NCI-H748 (cell line): ENCODE measurements around the gene GASK1A.

ENCODE experiments used
- DNase-seq: peaks from one replicate; lab custom pipeline; 2025; ENCODE audit not compliant: unreplicated experiment; lab: John Stamatoyannopoulos, UW

GASK1A gene

DNA sequence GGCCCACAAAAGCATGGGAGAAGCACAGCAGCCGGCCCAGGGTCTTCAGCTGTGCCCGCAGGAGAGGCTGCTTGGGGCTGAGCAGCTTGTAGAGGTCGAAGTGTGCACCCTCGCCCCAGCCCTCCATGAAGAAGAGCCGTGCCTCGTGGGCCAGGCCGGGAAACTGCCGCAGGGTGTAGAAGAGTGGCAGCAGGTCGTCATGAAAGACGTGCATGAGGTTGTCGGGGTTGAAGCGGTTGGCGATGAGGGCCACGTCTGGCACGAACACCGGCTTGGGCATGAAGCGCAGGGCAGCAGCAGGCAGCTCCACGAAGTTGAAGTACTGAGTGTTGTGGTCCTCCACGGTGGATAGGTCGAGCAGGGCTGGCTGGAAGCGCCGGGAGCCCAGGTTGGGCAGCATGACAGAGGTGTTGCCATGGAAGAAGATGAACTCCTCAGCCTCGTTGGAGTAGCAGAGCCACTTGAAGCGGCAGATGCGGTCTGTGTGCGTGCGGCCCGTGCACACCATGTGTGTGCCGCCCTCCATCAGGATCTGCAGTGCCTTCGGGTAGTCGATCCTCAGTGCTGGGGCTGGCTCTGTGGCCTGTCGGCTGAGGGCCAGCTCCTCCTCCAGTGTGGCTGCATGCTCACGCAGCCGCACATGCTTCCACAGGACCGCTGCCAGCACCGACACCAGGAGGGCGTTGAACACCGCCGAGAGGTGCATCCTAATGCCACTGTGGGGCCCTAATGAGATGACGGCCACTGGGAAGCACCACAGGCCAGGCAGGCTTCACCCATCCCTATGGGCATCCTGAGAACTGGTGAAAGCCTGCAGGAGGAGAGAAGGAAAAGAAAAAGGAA, 101.8 kb downstream of the GASK1A start:
- DNase-seq: no peak

DNA sequence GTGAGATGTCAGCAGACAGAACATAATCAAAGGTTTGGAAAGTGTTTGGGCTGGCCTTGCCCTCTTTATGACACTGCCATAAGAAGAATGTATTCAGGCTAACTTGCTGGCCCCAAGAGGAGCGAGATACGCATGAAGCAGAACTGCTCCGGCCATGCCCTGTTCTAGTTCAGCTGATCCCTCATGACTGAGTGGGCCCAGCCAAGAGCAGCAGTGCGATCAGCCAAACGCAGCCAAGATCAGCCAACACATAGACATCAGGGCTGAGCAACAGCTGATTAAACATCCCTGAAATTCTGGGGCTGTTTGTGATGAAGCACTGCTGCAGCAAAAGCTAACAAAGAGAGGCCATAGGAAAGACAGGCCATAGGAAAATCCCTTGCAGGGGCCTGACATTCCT, 102.7 kb downstream of the GASK1A start:
- DNase-seq: no peak

DNA sequence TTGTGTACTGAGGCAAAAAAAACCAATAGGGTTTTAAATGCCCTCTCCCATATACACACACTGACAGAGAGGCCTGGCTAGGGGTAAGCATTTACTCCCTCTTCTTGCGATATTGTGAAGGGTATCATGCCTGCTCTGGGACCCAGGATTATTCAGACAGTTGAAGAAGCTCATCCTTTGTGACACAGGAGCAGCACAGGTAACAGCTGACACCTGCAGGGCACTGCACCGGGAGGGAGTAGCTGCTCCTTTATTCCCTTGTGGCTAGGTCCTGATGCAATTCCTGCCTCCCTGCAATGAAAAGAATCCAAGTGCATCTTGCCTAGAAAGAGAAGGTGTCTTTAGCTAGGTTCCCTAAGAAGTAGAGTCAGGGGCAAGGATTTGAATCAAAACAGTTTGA, 103.3 kb downstream of the GASK1A start:
- DNase-seq: no peak

DNA sequence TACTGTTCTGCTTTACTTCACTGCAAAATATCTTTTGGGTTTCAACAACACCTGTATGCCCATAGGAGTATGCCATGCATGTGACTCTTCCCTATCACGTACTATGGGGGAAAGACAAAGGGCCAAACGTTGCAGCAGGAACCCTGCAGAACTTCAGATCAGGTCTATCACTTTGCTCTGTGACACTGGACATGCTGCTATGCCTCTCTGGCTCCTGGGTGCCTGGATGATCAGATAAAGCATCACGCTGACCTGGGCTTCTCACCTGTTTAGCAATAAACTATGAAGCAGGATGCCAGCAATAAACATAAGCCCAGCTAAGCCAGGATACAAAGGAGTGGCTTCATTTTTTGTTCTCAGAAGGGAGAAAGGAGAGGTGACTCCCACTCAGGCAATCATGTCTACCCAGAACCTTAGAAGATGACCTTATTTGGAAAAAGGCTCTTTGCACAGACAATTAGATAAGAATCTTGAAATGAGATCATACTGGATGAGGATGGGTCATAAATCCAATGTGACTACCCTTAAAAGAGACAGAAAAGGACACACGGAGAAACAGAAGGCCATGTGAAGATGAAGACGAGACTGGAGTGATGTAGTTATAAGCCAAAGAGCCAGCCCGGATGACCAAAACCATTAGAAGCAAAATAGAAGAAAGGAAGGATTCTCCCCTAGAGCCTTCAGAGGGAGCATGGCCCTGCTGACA, 107.5 kb downstream of the GASK1A start:
- DNase-seq: no peak

DNA sequence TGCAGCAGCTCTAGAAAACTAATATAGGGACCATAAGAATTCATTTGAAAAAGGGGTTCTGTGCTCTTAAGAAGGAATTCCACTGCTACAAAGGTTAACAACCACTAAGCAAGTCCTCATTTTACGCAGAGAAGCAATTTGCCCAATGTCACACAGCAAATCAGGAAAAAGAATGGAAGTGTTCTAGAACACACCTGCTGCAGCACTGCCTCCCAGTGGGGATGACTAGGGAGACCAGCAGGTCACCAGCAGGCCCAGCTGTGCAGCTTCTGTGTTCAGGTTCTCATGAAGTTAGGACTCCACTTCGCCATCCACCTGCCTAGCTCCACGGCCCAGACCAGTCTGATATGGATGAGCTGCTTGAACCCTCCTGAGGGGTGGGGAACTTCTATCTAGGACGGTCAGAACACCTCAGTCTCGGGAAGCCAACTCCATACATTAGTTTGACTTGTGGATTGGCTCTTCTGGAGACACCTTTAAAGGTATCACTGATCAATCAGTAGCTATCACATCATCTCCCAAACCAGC, 108.2 kb downstream of the GASK1A start:
- DNase-seq: no peak

DNA sequence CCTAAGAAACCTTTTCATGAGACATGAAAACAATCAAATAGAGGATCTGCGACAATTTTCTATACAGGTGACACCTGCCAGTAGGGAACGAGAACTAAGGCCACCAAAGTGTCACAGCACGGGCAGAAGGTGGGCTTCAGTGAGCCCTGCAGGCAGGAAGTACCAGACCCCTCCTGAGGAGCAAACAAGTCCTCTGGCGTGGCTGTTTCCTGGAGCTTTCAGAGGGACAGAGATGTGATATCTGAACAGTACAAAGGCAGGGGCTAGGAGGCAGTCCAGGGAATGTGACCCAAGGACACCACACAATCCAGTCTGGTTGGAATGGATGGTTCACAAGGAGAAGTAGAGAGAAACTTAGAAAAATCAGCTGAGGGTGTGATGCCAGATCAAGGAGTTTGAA, 110.0 kb downstream of the GASK1A start:
- DNase-seq: no peak

DNA sequence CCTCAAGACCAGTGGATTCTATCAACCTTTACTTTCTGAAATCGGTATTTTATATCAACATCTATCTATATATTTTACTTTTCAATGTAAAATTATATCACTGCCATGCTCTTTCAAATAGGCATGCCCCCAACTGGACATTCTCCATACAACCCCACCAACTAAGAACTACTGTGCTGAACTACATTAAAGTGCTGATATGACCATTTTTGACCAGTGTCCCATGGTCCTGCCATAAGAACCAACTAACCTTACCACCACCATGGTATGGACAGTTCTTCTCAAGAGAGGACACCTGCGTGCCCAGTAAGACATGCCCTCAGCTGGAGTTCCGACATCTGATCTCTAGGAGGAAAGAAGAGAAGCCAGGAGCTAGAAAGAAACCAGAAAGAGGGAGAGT, 111.1 kb downstream of the GASK1A start:
- no peak for DNase-seq

DNA sequence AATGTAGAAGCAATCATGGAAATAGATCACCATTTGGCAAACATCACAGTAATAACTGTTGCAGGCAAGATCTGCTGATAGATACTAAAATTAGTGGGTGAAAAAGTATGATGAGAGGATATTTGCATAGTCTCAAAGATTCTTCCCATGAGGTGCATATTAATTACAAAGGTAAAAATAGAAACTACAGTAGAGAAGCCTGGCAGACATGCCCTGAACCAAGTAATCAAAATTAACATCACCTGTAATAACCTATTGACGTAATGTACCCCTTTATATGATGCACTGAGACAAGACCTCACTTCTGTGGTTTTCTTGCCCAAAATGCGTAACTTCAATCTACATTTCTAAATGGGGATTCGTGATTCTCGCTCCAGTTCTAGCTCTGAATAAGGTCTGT, 112.4 kb downstream of the GASK1A start:
- DNase-seq: no peak

DNA sequence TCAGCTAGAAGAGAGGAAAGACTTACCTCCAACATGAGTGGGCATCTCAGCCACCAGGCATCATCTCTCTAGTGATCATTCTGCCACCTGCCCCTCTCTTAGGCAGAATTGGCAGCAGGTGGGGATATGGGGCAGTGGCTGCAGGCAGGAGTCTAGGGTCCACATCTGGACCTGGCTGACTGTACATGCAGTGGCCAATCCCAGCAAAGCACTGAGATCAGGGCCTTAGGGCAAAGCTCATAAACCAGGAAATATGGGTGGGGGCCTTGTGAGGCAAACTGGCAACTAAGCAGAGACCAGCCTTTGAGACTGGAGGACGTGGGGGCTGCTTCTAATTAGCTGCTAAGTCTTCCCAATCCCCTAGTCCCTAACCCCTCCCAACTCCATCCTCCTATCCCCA, 113.9 kb downstream of the GASK1A start:
- DNase-seq: no peak

DNA sequence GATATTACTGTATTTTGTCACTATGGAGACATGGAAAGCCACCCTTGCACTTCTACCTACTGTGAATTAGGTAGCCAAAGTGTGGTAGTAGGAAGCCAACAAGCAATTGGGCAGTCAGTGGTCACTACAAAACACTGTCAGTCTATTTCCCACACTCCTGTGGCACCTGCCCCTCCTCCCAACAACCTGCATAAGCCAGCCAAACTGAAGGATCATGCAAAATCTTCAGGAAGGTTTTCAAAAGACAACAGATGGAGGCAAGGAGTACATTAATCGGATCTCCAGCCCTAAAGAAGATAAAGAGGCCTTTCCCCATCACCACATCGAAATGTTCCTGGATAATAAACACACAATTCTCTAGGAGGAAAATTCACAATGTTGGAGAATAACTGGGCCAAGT, 114.9 kb downstream of the GASK1A start:
- DNase-seq: no peak

DNA sequence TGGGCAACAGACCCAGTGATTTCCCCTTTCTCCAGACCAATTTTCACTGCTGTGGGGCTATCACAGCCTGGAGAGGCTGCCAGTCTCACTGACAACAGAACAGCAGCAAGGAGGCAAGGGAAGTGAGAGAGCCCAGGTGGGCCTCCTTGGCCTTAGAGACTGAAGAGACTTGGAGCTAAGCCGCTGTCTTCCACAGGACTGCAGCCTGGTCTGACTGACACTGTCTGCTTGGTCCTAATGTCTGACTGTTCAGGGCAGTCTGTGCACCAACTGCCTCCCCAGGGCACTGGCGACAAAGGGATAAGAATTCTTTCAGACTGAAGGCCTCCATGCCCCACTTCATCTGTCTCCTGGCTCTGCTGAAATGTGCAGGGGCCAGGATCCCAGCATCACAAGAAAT, 115.3 kb downstream of the GASK1A start:
- DNase-seq: no peak

DNA sequence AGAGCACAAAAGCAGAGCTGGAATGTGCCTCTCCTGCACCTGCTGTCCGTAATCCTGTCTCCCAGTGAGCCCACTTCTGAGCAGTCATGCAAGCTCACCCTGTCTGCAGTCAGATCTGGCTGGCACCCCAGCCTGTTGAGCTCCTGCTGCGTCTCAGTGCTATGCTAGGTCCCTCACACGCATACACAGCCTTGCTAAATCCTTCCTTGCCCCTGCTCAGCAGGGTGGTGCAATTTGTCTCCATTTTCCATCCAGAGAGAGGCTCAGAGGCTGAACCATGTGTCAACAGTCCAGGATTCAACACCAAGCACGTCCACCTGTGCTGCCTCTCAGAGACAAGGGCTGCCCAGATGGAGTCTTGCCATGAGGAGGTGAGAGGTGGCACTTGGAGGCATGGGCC, 115.7 kb downstream of the GASK1A start:
- no peak for DNase-seq

DNA sequence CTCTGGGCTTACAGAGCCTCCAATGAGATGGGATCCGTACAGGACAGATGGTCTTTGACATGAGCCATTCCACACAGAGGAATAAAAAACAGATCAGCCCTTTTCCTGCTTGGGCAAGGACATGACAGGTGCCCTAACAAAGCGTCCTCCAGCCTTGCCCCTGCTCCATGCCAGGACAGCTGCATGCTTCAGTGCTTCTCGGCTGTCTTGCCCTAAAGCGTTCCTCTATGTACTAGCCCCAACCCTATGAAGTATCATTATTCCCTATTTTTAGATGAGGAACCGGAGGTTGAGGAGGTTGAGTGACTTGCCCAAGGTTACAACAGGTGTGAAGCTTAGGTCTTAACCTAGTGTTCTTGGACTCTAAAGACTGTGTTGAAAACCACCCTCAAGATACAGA, 116.3 kb downstream of the GASK1A start:
- no peak for DNase-seq

DNA sequence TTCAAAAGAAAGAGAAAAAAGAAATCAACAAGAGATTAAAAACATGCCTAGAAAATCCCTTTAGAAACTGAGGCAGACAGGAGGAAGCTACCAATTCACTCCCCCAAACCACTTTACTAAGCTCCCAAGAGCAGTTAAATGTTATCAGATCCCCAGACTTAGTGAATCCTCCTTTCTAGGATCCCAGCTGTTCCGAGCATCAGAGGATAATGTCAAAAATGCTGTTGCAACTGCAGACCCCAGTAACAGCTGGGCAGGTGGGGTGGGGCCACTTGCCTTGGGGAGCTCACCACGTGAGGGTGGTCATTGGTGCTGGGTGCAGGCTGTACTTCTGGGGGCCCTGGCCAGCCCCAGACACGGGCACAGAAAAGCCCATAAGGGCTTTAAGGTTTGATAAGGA, 117.7 kb downstream of the GASK1A start:
- DNase-seq: no peak

DNA sequence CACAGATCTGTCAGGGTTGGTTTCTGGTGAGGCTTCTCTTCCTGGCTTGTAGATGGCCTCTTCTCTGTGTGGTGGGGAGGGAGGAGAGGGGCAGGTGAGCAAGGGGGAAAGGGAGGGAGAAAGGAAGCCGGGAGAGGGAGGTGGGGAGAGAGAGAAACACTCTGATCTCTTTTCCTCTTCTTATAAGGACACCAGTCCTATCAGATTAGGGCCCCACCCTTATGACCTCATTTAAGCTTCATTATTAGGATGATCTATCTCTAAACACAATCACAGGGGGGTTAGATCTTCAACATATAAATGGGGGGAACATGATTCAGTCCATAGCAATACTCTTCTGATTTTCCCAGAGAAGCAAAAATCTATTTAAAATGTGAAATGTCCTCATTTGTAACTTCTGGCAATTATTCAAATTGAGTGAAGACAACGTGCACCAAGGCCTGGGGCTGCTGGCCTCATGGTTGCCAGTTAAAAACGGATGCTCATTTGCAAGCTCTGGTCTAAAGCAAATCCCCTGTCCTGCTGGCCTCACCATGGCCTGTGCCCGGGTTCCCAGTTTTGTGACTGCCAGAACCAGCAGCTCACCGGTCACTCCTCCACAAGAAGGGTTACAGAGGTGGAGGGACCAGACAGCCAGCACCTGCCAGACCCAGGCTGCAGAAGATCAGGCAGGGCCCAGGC, 118.4 kb downstream of the GASK1A start:
- no peak for DNase-seq

DNA sequence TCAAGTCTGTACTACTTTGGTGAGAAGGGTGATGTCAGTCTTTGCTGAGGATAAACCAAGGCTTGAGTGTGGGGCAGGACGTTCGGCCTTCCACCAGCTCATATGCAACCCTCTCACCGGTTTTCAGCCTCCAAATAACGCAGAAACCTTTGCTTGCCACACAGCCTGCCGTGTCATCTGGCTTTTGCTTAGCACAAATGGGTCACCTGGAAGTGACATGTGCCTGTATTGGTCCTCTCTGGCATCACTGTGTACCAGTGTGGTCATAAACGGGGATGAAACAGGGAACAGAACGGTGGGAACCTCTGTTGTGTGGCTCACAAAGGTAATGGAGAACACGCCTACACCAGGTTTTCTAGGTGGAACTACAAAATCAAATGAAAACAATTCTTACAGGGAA, 119.7 kb downstream of the GASK1A start:
- DNase-seq: no peak

DNA sequence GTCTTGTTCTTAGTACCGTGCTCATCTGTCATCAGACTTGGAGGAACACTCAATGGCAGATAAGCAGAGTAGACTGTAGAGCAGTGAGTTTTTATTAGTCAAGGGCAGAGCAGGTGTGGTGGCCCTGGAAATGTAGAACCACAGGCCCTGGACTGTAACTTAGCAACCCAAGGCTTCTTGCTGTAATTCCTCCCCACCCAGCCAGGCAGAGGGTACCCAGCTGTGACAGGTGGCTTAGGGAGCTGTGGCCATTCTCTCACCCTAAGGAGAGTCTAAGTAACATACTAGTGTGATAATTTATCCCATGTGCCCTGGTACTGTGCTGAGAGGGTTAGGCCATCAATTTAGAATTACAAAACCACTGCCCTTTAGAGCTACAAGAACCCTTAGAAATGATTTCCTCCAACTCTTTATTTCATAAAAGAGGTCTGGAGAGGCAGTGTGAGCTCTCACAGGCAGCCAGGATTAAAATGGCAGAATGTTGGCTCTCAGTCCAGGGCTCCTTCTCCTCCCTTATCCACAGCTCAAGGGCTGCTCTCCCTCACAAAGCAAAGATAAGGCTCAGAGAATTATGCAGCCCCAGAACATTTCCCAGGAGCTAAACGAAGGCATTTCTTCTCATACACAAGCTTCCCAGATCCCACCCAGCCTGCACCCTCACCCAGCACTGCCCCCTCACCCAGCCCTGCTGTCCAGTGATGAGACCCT, 123.8 kb downstream of the GASK1A start:
- DNase-seq: peak; percentile 28

DNA sequence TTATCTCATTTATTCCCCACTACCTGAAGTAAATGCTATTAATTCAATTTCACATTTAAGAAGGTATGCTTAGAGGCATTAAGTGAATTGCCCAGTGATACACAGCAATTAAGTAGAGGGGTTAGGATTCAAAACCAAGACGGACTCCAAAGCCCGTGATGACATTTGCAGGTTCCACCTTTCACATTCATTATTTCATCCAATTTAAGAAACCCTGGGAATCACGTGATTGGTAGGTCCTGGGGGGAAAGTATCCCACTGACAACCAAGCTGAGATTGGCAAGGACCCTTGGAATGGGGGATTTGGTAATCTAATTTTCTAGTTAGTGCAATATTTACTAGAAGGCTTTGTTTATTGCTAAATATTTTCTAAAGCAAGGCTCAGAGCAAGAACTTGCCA, 124.9 kb downstream of the GASK1A start:
- no peak for DNase-seq

DNA sequence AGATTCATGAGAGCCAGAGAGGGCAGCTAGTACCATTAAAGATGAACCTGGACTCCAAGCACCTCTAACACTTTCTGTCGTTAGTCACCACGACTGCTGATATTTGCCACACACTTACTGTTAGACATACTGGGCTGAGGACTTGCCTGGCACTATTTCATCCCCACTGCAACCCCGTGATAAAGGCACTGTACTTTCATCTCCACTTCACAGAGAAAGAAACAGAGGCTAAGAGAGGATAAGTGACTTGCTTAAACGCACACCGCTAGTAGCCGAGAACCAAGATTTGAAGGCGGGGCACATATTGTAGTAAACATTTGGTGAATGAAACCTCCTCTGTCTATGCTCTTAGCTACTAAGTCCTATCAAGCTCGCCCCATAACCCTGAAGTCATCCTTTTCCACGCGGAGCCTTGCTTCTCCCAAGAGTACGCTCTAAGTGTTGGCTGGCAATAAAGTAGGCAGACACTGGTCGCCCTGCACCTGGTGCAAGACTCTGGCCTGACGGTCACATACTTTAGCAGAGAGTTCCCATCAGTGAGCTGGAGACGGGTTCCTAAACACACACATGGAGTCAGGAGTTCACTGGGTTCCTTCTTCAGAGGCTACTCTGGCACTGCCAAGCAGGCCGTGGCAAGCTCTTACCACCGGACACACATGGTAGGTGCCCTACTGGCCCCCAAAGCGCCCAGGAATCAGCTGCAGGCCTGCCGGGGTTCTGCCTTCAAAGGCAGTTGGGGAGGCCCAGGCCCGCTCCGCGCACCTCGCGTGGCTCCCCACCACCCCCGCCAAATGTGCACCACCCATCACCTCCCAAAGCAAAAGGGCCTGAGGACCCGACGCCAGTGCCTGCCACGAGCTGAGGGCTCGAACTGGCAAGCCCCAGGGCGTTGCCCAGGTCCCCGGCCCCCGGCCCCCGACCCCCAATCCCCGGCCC, 125.8 kb downstream of the GASK1A start:
- peak; percentile 3 for DNase-seq
